HG02798 (cell line): ENCODE measurements around the gene FMO1.
"Not testable (repeated sequence)": the region's sequence is repeated elsewhere in the genome, so short reads cannot be mapped to it uniquely, and the experiment has no call there.

Experiments
- ATAC-seq: cut with Tn5 transposase; IDR thresholded peaks from one replicate; pipeline ENCODE4 v1.9.1; 2021; ENCODE audit warnings: mild to moderate bottlenecking; ENCODE audit not compliant: unreplicated experiment, poor library complexity

The FMO1 gene

GRCh38 chr1:171270806-171271205, 22.5 kb downstream of the FMO1 start:
- no peak for ATAC-seq

- ATAC-seq, result no peak
These were observed 29.2 kb downstream of the FMO1 start for GRCh38 chr1:171277534-171277933.

GRCh38 chr1:171279234-171279633, 30.9 kb downstream of the FMO1 start:
- no peak for ATAC-seq

GRCh38 chr1:171279678-171280077, 31.4 kb downstream of the FMO1 start:
- no peak for ATAC-seq

GRCh38 chr1:171280599-171280998, 32.3 kb downstream of the FMO1 start:
- no peak for ATAC-seq

- ATAC-seq, result peak; percentile 68
These were observed 37.9 kb downstream of the FMO1 start for GRCh38 chr1:171286032-171286705.

GRCh38 chr1:171290621-171291020, 42.3 kb downstream of the FMO1 start:
- ATAC-seq, result no peak

- ATAC-seq, result no peak
These were observed 44.5 kb downstream of the FMO1 start for GRCh38 chr1:171292799-171293198.

GRCh38 chr1:171295383-171295782, 47.1 kb downstream of the FMO1 start:
- not testable (repeated sequence) for ATAC-seq

- no peak for ATAC-seq
These were observed 47.5 kb downstream of the FMO1 start for GRCh38 chr1:171295821-171296220.

GRCh38 chr1:171296897-171297296, 48.6 kb downstream of the FMO1 start:
- ATAC-seq, result no peak

- no peak for ATAC-seq
These were observed 50.4 kb downstream of the FMO1 start for GRCh38 chr1:171298696-171299095.

GRCh38 chr1:171299342-171299741, 51.0 kb downstream of the FMO1 start:
- no peak for ATAC-seq

- ATAC-seq, result no peak
These were observed 52.1 kb downstream of the FMO1 start for GRCh38 chr1:171300401-171300800.

- no peak for ATAC-seq
These were observed 62.4 kb downstream of the FMO1 start for GRCh38 chr1:171310661-171311087.

- ATAC-seq, result no peak
These were observed 63.7 kb downstream of the FMO1 start for GRCh38 chr1:171311771-171312558.

- ATAC-seq, result peak; percentile 35
These were observed 65.1 kb downstream of the FMO1 start for GRCh38 chr1:171313319-171313834.

- peak; percentile 100 for ATAC-seq
These were observed 65.6 kb downstream of the FMO1 start, which contains the start of gene FMO4 for GRCh38 chr1:171313835-171314320. TSS of gene FMO4 (plus strand) at chr1:171314183. CDS start at chr1:171319826, 5,643 bp downstream.

GRCh38 chr1:171329251-171329650, 81.0 kb downstream of the FMO1 start:
- no peak for ATAC-seq

GRCh38 chr1:171334024-171334640, 85.8 kb downstream of the FMO1 start:
- ATAC-seq, result no peak
